Measurements from ENCODE around the gene C5orf63.

DNA sequence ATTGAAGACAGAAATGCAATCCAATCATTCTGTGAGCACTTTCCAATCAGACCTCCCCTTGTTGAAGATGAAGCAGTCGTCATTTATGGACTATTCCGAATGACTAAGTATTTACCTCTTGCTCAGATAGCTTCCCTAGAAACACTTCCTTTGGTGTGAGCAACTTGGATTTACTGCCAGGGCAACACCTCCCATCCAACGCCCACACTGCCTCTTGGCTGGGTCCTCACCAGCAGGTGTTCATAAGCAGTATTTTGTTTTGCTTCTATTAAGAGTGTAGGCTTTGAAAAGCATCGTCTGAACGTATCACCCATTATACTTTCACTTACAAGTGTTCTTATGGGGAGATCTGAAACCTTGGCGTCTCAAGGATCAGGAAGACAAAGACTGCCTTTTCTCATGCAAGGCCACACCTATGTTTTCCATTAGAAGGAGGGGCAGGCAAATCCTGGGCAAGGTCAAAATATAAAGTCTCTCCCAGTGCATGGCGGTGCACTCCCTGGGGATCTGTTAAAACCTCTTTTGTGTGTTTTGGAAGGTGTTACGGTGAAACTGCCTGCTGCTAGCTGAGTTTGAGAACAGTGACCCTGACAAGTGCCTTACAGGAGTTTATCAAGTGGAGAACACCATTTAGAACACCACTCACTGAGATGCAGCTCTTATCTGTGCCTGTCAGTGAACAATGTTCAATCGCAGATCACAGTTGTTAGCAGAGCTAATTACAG lies 32.3 kb downstream of the C5orf63 start:
- TF ChIP-seq, protein P1, sequence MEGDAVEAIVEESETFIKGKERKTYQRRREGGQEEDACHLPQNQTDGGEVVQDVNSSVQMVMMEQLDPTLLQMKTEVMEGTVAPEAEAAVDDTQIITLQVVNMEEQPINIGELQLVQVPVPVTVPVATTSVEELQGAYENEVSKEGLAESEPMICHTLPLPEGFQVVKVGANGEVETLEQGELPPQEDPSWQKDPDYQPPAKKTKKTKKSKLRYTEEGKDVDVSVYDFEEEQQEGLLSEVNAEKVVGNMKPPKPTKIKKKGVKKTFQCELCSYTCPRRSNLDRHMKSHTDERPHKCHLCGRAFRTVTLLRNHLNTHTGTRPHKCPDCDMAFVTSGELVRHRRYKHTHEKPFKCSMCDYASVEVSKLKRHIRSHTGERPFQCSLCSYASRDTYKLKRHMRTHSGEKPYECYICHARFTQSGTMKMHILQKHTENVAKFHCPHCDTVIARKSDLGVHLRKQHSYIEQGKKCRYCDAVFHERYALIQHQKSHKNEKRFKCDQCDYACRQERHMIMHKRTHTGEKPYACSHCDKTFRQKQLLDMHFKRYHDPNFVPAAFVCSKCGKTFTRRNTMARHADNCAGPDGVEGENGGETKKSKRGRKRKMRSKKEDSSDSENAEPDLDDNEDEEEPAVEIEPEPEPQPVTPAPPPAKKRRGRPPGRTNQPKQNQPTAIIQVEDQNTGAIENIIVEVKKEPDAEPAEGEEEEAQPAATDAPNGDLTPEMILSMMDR (IDR thresholded peaks at IDR 0.05; ENCODE audit: low read depth, low read length) = no peak
- TF ChIP-seq EZH2phosphoT487 (IDR thresholded peaks at IDR 0.05; ENCODE audit: low read depth) = no peak

All from OCI-LY3 (cell line).